C4-2B (cell line): ENCODE measurements around the gene PNMA3.
"Not testable (repeated sequence)": the region's sequence is repeated elsewhere in the genome, so short reads cannot be mapped to it uniquely, and the experiment has no call there.

Experiments
- H3K27ac ChIP-seq: fragments of 450-650 bp; 2 replicates; pipeline ENCODE4 v1.5.1; 2017
- ZFX ChIP-seq: fragments of 450-650 bp; IDR thresholded peaks from 2 replicates; pipeline ENCODE4 v1.6.1; 2017
- TF ChIP-seq, protein P1 (sequence below): fragments of 450-650 bp; conservative IDR thresholded peaks from 2 replicates; pipeline ENCODE4 v1.5.1; 2017; ENCODE audit warnings: mild to moderate bottlenecking

The PNMA3 gene

GRCh38 chrX:153102418-153102817, 46.1 kb downstream of the PNMA3 start:
- TF ChIP-seq ZFX: no peak
- TF ChIP-seq, protein P1, sequence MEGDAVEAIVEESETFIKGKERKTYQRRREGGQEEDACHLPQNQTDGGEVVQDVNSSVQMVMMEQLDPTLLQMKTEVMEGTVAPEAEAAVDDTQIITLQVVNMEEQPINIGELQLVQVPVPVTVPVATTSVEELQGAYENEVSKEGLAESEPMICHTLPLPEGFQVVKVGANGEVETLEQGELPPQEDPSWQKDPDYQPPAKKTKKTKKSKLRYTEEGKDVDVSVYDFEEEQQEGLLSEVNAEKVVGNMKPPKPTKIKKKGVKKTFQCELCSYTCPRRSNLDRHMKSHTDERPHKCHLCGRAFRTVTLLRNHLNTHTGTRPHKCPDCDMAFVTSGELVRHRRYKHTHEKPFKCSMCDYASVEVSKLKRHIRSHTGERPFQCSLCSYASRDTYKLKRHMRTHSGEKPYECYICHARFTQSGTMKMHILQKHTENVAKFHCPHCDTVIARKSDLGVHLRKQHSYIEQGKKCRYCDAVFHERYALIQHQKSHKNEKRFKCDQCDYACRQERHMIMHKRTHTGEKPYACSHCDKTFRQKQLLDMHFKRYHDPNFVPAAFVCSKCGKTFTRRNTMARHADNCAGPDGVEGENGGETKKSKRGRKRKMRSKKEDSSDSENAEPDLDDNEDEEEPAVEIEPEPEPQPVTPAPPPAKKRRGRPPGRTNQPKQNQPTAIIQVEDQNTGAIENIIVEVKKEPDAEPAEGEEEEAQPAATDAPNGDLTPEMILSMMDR: no peak
- no peak overlapping the region for H3K27ac ChIP-seq

DNA sequence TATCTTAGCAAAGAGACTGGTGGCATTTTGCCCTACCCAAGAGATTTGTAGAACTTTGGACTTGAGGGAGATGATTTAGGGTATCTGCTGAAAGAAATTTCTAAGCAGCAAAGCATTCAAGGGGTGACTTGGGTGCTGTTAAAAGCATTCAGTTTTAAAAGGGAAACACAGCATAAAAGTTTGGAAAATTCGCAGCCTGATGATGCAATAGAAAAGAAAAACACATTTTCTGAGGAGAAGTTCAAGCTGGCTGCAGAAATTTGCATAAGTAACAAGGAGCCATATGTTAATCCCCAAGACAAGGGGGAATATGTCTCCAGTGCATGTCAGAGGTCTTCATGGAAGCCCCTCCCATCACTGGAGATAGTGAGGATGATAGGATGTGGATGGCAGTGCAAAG, 48.7 kb downstream of the PNMA3 start:
- not testable (repeated sequence) for H3K27ac ChIP-seq

- not testable (repeated sequence) for H3K27ac ChIP-seq
Measured at GRCh38 chrX:153106092-153106801, 50.0 kb downstream of the PNMA3 start.
